Prostate gland (tissue), 2 donors: ENCODE measurements around the gene KDM8. TPM values are rescaled to one million over a fixed set of nuclear protein-coding genes. Genes with fewer than 3 reads are reported as not detected.

Experiments
- DNase-seq: peaks from one replicate; pipeline ENCODE4 v3.0.0-alpha.2; 2019; ENCODE audit warnings: low spot score
- H3K27ac ChIP-seq, 2 donors: fragments of 200-600 bp; sonication (generic); 2 replicates each; pipeline ENCODE4 v1.5.1; 2017 to 2019
- H3K27me3 ChIP-seq: fragments of 200-600 bp; sonication (generic); replicated peaks from 2 replicates; pipeline ENCODE4 v1.5.1; 2019; ENCODE audit not compliant: insufficient read depth
- H3K36me3 ChIP-seq, 2 donors: fragments of 200-600 bp; sonication (generic); 1 replicate in 1 of 2; 2 replicates in 1 of 2; pipeline versions ENCODE4 v1.5.1 to v1.8.1; 2017 to 2019
- H3K4me1 ChIP-seq: fragments of 200-600 bp; sonication (generic); replicated peaks from 2 replicates; pipeline ENCODE4 v1.5.1; 2019
- H3K4me3 ChIP-seq, 2 donors: fragments of 200-600 bp; sonication (generic); 2 replicates each; pipeline ENCODE4 v1.5.1; 2017 to 2019
- H3K9me3 ChIP-seq: fragments of 200-600 bp; sonication (generic); 2 replicates; pipeline ENCODE4 v1.5.1; 2017
- CTCF ChIP-seq, 4 experiments: fragments of 200-600 bp in 2 of 4; fragments of 450-650 bp in 2 of 4; sonication (generic) in 2 of 4; IDR thresholded peaks; 1 replicate in 3 of 4; 2 replicates in 1 of 4; pipeline ENCODE4 v1.5.1; 2016 to 2019; ENCODE audit warnings: antibody characterized with exemption in 4 of 4, mild to moderate bottlenecking in 2 of 4, moderate library complexity in 2 of 4
- POLR2A ChIP-seq: fragments of 450-650 bp; IDR thresholded peaks from one replicate; pipeline ENCODE4 v1.6.1; 2016; ENCODE audit warnings: antibody characterized with exemption, mild to moderate bottlenecking
- POLR2AphosphoS5 ChIP-seq: sonication (generic); formaldehyde crosslinking; IDR thresholded peaks from one replicate; pipeline ENCODE4 v1.6.1; 2017; ENCODE audit warnings: antibody characterized with exemption
- whole genome bisulfite sequencing: methylation state at CpG from one replicate; pipeline ENCODE4 v1.1.5; 2018; 5-methylcytosine and 5-hydroxymethylcytosine counted together
- intact Hi-C: fragments of 100-400 bp; cut with DNase I; formaldehyde crosslinking; loops from one replicate; pipeline ENCODE4 v1.14.2; 2022
- total RNA-seq, 2 donors: library from RNA; depleted of rRNA; stranded (reverse); fragments of >200 nt; gene quantifications; one replicate each; pipeline ENCODE4 v1.1.0, GENCODE V29; 2016

Gene KDM8
- total RNA-seq, 2 donors from 2014 or later, result 5.6 to 15.3 TPM

- Histone ChIP-seq H3K27ac (peak overlapping the region; percentile 15 to 53), H3K27me3 (no peaks in the 10 kb centered on the region), H3K36me3 (no peaks in the 10 kb centered on the region), H3K4me3 (no peak overlapping the region), H3K9me3 (no peaks in the 10 kb centered on the region), H3K4me1 (peaks cover 27% of the 10 kb centered on the region)
- intact Hi-C loops, result no loop called here
- no peak for DNase-seq
- WGBS, result 64% methylated on average over 22 of the region's 22 CpGs
- TF ChIP-seq CTCF (IDR thresholded peaks at IDR 0.05), result no peak
- TF ChIP-seq POLR2AphosphoS5, result no peak
- TF ChIP-seq POLR2A, result no peak
Observed at GRCh38 chr16:27237219-27238015, 34.1 kb downstream of the KDM8 start.

GRCh38 chr16:27238016-27238587 lies 34.8 kb downstream of the KDM8 start:
- Histone ChIP-seq H3K4me1 (peaks cover 23% of the 10 kb centered on the region), H3K27ac (no peak overlapping the region), H3K27me3 (no peaks in the 10 kb centered on the region), H3K4me3 (no peak overlapping the region), H3K36me3 (no peaks in the 10 kb centered on the region), H3K9me3 (no peaks in the 10 kb centered on the region)
- no peak for TF ChIP-seq CTCF (IDR thresholded peaks at IDR 0.05)
- intact Hi-C loops, result no loop called here
- 79% methylated on average over 16 of the region's 16 CpGs for WGBS
- DNase-seq, result no peak

GRCh38 chr16:27238591-27238990 lies 35.3 kb downstream of the KDM8 start:
- peaks cover 21% of the 10 kb centered on the region for H3K4me1 ChIP-seq
- TF ChIP-seq CTCF (IDR thresholded peaks at IDR 0.05) (no peak), POLR2A (no peak), POLR2AphosphoS5 (no peak)
- DNase-seq, result no peak
- H3K27me3 ChIP-seq, result no peaks in the 10 kb centered on the region
- intact Hi-C loops, result no loop called here
- H3K36me3 ChIP-seq, result no peaks in the 10 kb centered on the region
- H3K27ac ChIP-seq, result no peak overlapping the region
- WGBS, result 90% methylated on average over 2 of the region's 2 CpGs
- H3K4me3 ChIP-seq, result no peak overlapping the region
- H3K9me3 ChIP-seq, result no peaks in the 10 kb centered on the region

GRCh38 chr16:27239026-27239425 lies 35.7 kb downstream of the KDM8 start:
- Histone ChIP-seq H3K27me3 (no peaks in the 10 kb centered on the region), H3K4me3 (no peak overlapping the region), H3K27ac (no peak overlapping the region), H3K36me3 (no peaks in the 10 kb centered on the region), H3K4me1 (peaks cover 17% of the 10 kb centered on the region), H3K9me3 (no peaks in the 10 kb centered on the region)
- no peak for DNase-seq
- intact Hi-C loops, result no loop called here
- WGBS, result 100% methylated on average over 5 of the region's 5 CpGs
- TF ChIP-seq POLR2A, result no peak
- no peak for TF ChIP-seq CTCF (IDR thresholded peaks at IDR 0.05)
- no peak for TF ChIP-seq POLR2AphosphoS5
